ENCODE measurements around the gene TMEM114. TPM values are rescaled to one million over a fixed set of nuclear protein-coding genes. Genes with fewer than 3 reads are reported as not detected.

The TMEM114 gene
- polyA plus RNA-seq, 2 of the 4 experiments (the other 2 are of a cell fraction) = not detected

- Histone ChIP-seq H3K9me3 (no peaks in the 10 kb centered on the region), H3K4me1 (no peaks in the 10 kb centered on the region), H3K4me2 (no peak overlapping the region), H3K27ac (no peak overlapping the region), H3K4me3 (no peak overlapping the region)
- POLR2A ChIA-PET = no interaction called here
- FAIRE-seq (no peak), ATAC-seq (no peak), DNase-seq (ENCODE audit: low read depth in 1 of 2, low spot score in 1 of 2) (no peak)
- no peak for TF ChIP-seq RNF2 (IDR thresholded peaks at IDR 0.05; ENCODE audit: borderline replicate concordance, low read depth)
- TF ChIP-seq HDAC2 (IDR thresholded peaks at IDR 0.05) = no peak
- no peak for TF ChIP-seq CEBPB (IDR thresholded peaks at IDR 0.05)
- no peak for TF ChIP-seq ESRRA (IDR thresholded peaks at IDR 0.05; ENCODE audit: borderline replicate concordance, low read length)
- TF ChIP-seq ELK1 (IDR thresholded peaks at IDR 0.05; ENCODE audit: low read depth, low read length) = no peak
- no peak for TF ChIP-seq CBX8 (IDR thresholded peaks at IDR 0.05)
- TF ChIP-seq HOXB13 (CRISPR knock-in tag; IDR thresholded peaks at IDR 0.05; ENCODE audit: low read depth) = no peak
- TF ChIP-seq JUN (IDR thresholded peaks at IDR 0.05) = no peak
- TF ChIP-seq EHMT2 (IDR thresholded peaks at IDR 0.05; ENCODE audit: low read depth) = no peak
- TF ChIP-seq MYC (IDR thresholded peaks at IDR 0.05; ENCODE audit: borderline replicate concordance, low read length) = no peak
- no peak for TF ChIP-seq HOXB5 (CRISPR knock-in tag; IDR thresholded peaks at IDR 0.05)
- TF ChIP-seq ZSCAN20 (CRISPR knock-in tag; IDR thresholded peaks at IDR 0.05) = no peak
- TF ChIP-seq MAX (IDR thresholded peaks at IDR 0.05) = no peak
- TF ChIP-seq JUNB (IDR thresholded peaks at IDR 0.05) = no peak
- TF ChIP-seq TP53 (CRISPR knock-in tag; IDR thresholded peaks at IDR 0.05) = no peak
- no peak for TF ChIP-seq KDM5A (IDR thresholded peaks at IDR 0.05)
- TF ChIP-seq ZFP36 (IDR thresholded peaks at IDR 0.05; ENCODE audit: borderline replicate concordance, partially characterized antibody) = no peak
- no peak for TF ChIP-seq ZNF302 (CRISPR knock-in tag; IDR thresholded peaks at IDR 0.05)
- CTCF ChIA-PET = interaction anchor here (1.3 kb wide), 1 partner anchor 66 kb away, joined by 4 read pairs; no protein-coding TSS in a partner anchor
- 97% methylated on average over 5 of the region's 5 CpGs for WGBS (ENCODE audit: missing lambda C conversion rate)
Observed at GRCh38 chr16:8632675-8633182, 42.4 kb upstream of the TMEM114 start.

GRCh38 chr16:8631818-8632465 lies 41.6 kb upstream of the TMEM114 start:
- ATAC-seq = no peak
- no peaks in the 10 kb centered on the region for H3K9me3 ChIP-seq
- no peak for FAIRE-seq
- TF ChIP-seq ELK1 (IDR thresholded peaks at IDR 0.05; ENCODE audit: low read depth, low read length) (no peak), TFCP2L1 (CRISPR knock-in tag; IDR thresholded peaks at IDR 0.05) (no peak), USF2 (IDR thresholded peaks at IDR 0.05) (no peak), GATA3 (IDR thresholded peaks at IDR 0.05; ENCODE audit: borderline replicate concordance) (no peak), CHD2 (IDR thresholded peaks at IDR 0.05; ENCODE audit: low read length, partially characterized antibody) (no peak), HDAC2 (IDR thresholded peaks at IDR 0.05) (no peak), MAX (IDR thresholded peaks at IDR 0.05) (no peak), REST (IDR thresholded peaks at IDR 0.05) (no peak), TP53 (CRISPR knock-in tag; IDR thresholded peaks at IDR 0.05) (no peak), HEYL (CRISPR knock-in tag; IDR thresholded peaks at IDR 0.05) (no peak), HOXB13 (CRISPR knock-in tag; IDR thresholded peaks at IDR 0.05; ENCODE audit: low read depth) (no peak), MAZ (IDR thresholded peaks at IDR 0.05; ENCODE audit: borderline replicate concordance, low read depth, low read length) (no peak)
- WGBS (ENCODE audit: missing lambda C conversion rate) = 60% methylated on average over 13 of the region's 15 CpGs
- DNase-seq (ENCODE audit: low read depth in 1 of 2, low spot score in 1 of 2) = no peak
- ChIA-PET CTCF (no interaction called here), POLR2A (no interaction called here)
- H3K4me2 ChIP-seq = no peak overlapping the region
- H3K27ac ChIP-seq = no peak overlapping the region
- H3K4me3 ChIP-seq = no peak overlapping the region
- no peaks in the 10 kb centered on the region for H3K4me1 ChIP-seq

Measured in A549 (cell line).